Activated B cell treated with CpG ODN at 0.5 μM for 24 hours (primary cell): ENCODE results near the gene SDE2. TPM values are rescaled to one million over a fixed set of nuclear protein-coding genes. Genes with fewer than 3 reads are reported as not detected.
A peak's percentile ranks its signal among the peaks of the same experiment; 100 is the strongest.

Experiments used
- ATAC-seq: fragments of 200-7000 bp; cut with Tn5 transposase; one replicate; pipeline ENCODE4 v1.10.0; 2021; ENCODE audit warnings: low read depth, mild to moderate bottlenecking, moderate library complexity
- CTCF ChIA-PET: fragments of 350-600 bp; sonication (Branson Sonifier 250); formaldehyde crosslinking; loops from one replicate; lab custom pipeline; 2021; ENCODE audit warnings: antibody characterized with exemption; lab: Charles Lee
- POLR2A ChIA-PET: fragments of 350-600 bp; sonication (Branson Sonifier 250); formaldehyde crosslinking; loops from one replicate; lab custom pipeline; 2021; ENCODE audit warnings: antibody characterized with exemption; lab: Charles Lee
- DNase-seq: peaks from one replicate; pipeline ENCODE4 v3.0.0; 2022
- H3K27ac Mint-ChIP-seq: one replicate; pipeline ENCODE4 v1.8.0; 2020; ENCODE audit warnings: mixed read lengths
- H3K27me3 Mint-ChIP-seq: one replicate; pipeline ENCODE4 v1.8.0; 2021; ENCODE audit warnings: mixed read lengths
- H3K36me3 Mint-ChIP-seq: one replicate; pipeline ENCODE4 v1.8.0; 2021; ENCODE audit warnings: low read depth, mixed read lengths
- H3K4me1 Mint-ChIP-seq: one replicate; pipeline ENCODE4 v1.8.0; 2021; ENCODE audit warnings: mixed read lengths
- H3K4me3 Mint-ChIP-seq: one replicate; pipeline ENCODE4 v1.8.0; 2020; ENCODE audit warnings: mild to moderate bottlenecking, mixed read lengths
- H3K9me3 Mint-ChIP-seq: one replicate; pipeline ENCODE4 v1.8.0; 2020; ENCODE audit warnings: mixed read lengths
- CTCF ChIP-seq: fragments of 200-600 bp; IDR thresholded peaks from one replicate; pipeline ENCODE4 v1.8.0; 2022; ENCODE audit warnings: antibody characterized with exemption, mild to moderate bottlenecking
- intact Hi-C: fragments of 100-400 bp; cut with micrococcal nuclease; formaldehyde crosslinking; loops from one replicate; pipeline ENCODE4 v1.15.1; 2024
- total RNA-seq: library from RNA; stranded (reverse); gene quantifications from 2 replicates; pipeline ENCODE4 v1.2.3, GENCODE V29; 2022

The SDE2 gene
- total RNA-seq, 1 donor from 2014 or later = 21.8 TPM

- CTCF ChIA-PET = interaction anchor here (0.7 to 6.6 kb wide), 8 partner anchors 9 to 533 kb away, joined by 3 to 56 read pairs (median 3); partner anchors contain the start of gene H3-3A
- H3K4me3 Mint-ChIP-seq = peak overlapping the region; percentile 100
- DNase-seq (no peak), ATAC-seq (peak; percentile 38)
- no peaks in the 10 kb centered on the region for H3K27me3 Mint-ChIP-seq
- peak overlapping the region; percentile 100 for H3K27ac Mint-ChIP-seq
- POLR2A ChIA-PET = interaction anchor here (0.6 to 15.0 kb wide), 45 partner anchors 10 to 575 kb away, joined by 3 to 617 read pairs (median 7); partner anchors contain the start of genes H3-3A, LBR, PARP1 and PYCR2
- H3K36me3 Mint-ChIP-seq = peaks cover 32% of the 10 kb centered on the region
- peaks cover 87% of the 10 kb centered on the region for H3K4me1 Mint-ChIP-seq
- no peaks in the 10 kb centered on the region for H3K9me3 Mint-ChIP-seq
- intact Hi-C loops = loop anchor here (1.0 to 5.0 kb wide), 11 partner anchors 13 to 573 kb away; partner anchors contain the start of genes ACBD3, H3-3A, PARP1 and PYCR2
- TF ChIP-seq CTCF = no peak
Measured at GRCh38 chr1:225999912-226000337, 782 bp upstream of the SDE2 start.

GRCh38 chr1:225998560-225999226 is 450 bp downstream of the SDE2 start:
- Mint-ChIP-seq H3K9me3 (no peaks in the 10 kb centered on the region), H3K4me1 (peaks cover 75% of the 10 kb centered on the region), H3K4me3 (peak overlapping the region; percentile 100), H3K36me3 (peaks cover 45% of the 10 kb centered on the region), H3K27me3 (no peaks in the 10 kb centered on the region), H3K27ac (peak overlapping the region; percentile 100)
- DNase-seq = no peak
- CTCF ChIA-PET = interaction anchor here (0.6 to 6.6 kb wide), 7 partner anchors 11 to 112 kb away, joined by 3 to 56 read pairs (median 5); partner anchors contain the start of gene H3-3A
- intact Hi-C loops = loop anchor here (1.0 to 5.0 kb wide), 10 partner anchors 11 to 571 kb away; partner anchors contain the start of genes H3-3A, PARP1 and PYCR2
- POLR2A ChIA-PET = interaction anchor here (0.6 to 15.0 kb wide), 41 partner anchors 8 to 574 kb away, joined by 3 to 617 read pairs (median 9); partner anchors contain the start of genes H3-3A, LBR, PARP1 and PYCR2
- peak; percentile 4 for ATAC-seq
- no peak for TF ChIP-seq CTCF

- Mint-ChIP-seq H3K36me3 (peaks cover 58% of the 10 kb centered on the region), H3K4me3 (peak overlapping the region; percentile 100), H3K4me1 (peaks cover 59% of the 10 kb centered on the region), H3K27me3 (no peaks in the 10 kb centered on the region), H3K27ac (peak overlapping the region; percentile 9), H3K9me3 (no peaks in the 10 kb centered on the region)
- ChIA-PET CTCF (interaction anchor here (1.4 to 3.9 kb wide), 2 partner anchors 9 to 68 kb away, joined by 5 to 20 read pairs; no protein-coding TSS in a partner anchor), POLR2A (interaction anchor here (15.0 kb wide), 1 partner anchor 68 kb away, joined by 617 read pairs; the partner anchor contains the start of gene H3-3A)
- TF ChIP-seq CTCF = no peak
- intact Hi-C loops = loop anchor here (5.0 kb wide), 1 partner anchor 410 kb away; the partner anchor contains the start of gene PARP1
- DNase-seq (no peak), ATAC-seq (no peak)
Measured at GRCh38 chr1:225996946-225997545, 2.1 kb downstream of the SDE2 start.

DNA sequence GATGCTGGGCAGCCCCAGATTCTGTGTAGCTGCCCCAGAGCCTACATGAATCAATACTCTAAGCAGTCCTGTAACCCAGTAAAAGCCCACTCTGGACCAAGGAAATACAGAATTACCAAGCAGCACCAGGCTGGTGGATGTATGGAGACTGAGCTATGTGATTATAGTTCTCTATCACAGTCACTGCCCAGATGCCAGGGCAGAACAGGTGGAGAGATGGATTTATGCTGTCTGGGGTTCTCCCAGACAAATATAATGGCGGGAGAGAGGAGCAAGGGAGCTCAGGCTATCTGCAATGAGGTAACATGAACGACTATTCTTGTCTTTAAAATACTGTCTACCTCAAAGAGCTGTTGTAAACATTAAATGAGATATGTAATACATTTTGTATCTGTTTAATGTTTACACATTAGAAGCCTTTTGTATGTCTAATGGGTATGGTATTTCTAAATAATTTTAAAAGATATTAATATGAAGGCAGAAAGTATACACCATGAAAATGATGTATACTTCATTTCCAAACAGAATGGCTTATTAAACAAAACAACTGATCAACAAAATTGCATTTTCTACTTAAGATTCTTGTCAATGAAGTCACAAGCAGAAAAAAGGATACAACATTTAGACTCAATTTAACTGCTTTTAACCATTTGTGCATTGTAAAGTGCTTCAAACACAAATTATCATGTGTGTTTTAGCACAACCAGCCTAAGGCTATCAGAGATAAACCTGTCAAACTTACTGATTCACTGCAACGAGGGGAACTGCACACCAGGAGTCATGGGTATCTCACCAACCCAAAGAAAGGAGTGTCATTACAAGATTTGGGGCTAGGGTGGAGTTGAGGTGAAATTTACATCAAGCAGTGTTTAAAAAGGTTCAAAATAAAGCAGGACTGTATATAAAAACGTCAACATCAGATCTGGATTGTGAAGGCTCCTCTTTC is 3.0 kb downstream of the SDE2 start:
- no peak for ATAC-seq
- H3K9me3 Mint-ChIP-seq = no peaks in the 10 kb centered on the region
- POLR2A ChIA-PET = interaction anchor here (1.2 to 15.0 kb wide), 2 partner anchors 17 to 69 kb away, joined by 3 to 617 read pairs; partner anchors contain the start of gene H3-3A

More for the DNA sequence above, 3.0 kb downstream of the SDE2 start:
- Mint-ChIP-seq H3K36me3 (peaks cover 67% of the 10 kb centered on the region), H3K4me1 (peaks cover 55% of the 10 kb centered on the region), H3K27ac (peak overlapping the region; percentile 50), H3K4me3 (no peak overlapping the region), H3K27me3 (no peaks in the 10 kb centered on the region)
- CTCF ChIA-PET = interaction anchor here (1.4 to 3.9 kb wide), 2 partner anchors 8 to 69 kb away, joined by 5 to 20 read pairs; no protein-coding TSS in a partner anchor
- intact Hi-C loops = loop anchor here (5.0 kb wide), 1 partner anchor 411 kb away; the partner anchor contains the start of gene PARP1
- no peak for TF ChIP-seq CTCF
- DNase-seq = no peak
